ENCODE results near the gene HOXB13.
A peak's percentile ranks its signal among the peaks of the same experiment; 100 is the strongest.
"Not testable (repeated sequence)": the region's sequence is repeated elsewhere in the genome, so short reads cannot be mapped to it uniquely, and the experiment has no call there.

The HOXB13 gene

GRCh38 chr17:48725288-48726064 is 3.1 kb downstream of the HOXB13 start:
- no peak for DNase-seq

GRCh38 chr17:48725004-48725287 is 3.6 kb downstream of the HOXB13 start:
- no peak for DNase-seq

GRCh38 chr17:48724251-48725003 is 4.1 kb downstream of the HOXB13 start:
- DNase-seq, result peak; percentile 52

- peak; percentile 19 for DNase-seq
These were observed 4.9 kb downstream of the HOXB13 start for GRCh38 chr17:48723423-48724250.

- DNase-seq, result no peak
These were observed 5.6 kb downstream of the HOXB13 start, which contains the start of gene PRAC2 for GRCh38 chr17:48722915-48723422. TSS of gene PRAC2 (plus strand) at chr17:48723185. CDS start at chr17:48724411, 1,226 bp downstream.

GRCh38 chr17:48722201-48722907 is 6.2 kb downstream of the HOXB13 start, which contains the start of gene PRAC1:
TSS of gene PRAC1 (minus strand) at chr17:48722518. CDS start at chr17:48722392, 126 bp downstream.
- no peak for DNase-seq

GRCh38 chr17:48721009-48721402 is 7.5 kb downstream of the HOXB13 start:
- DNase-seq, result no peak

GRCh38 chr17:48720266-48721008 is 8.1 kb downstream of the HOXB13 start:
- DNase-seq, result no peak

GRCh38 chr17:48719642-48720265 is 8.8 kb downstream of the HOXB13 start:
- DNase-seq, result no peak

- DNase-seq, result no peak
These were observed 9.5 kb downstream of the HOXB13 start for GRCh38 chr17:48718761-48719641.

GRCh38 chr17:48718227-48718760 is 10.3 kb downstream of the HOXB13 start:
- DNase-seq, result no peak

- DNase-seq, result no peak
These were observed 11.0 kb downstream of the HOXB13 start for GRCh38 chr17:48717367-48718226.

- not testable (repeated sequence) for DNase-seq
These were observed 12.0 kb downstream of the HOXB13 start for GRCh38 chr17:48716549-48716948.

- no peak for DNase-seq
These were observed 12.8 kb downstream of the HOXB13 start for GRCh38 chr17:48715496-48716399.

GRCh38 chr17:48711128-48711527 is 17.4 kb downstream of the HOXB13 start:
- DNase-seq, result no peak

GRCh38 chr17:48704361-48705248 is 23.9 kb downstream of the HOXB13 start:
- no peak for DNase-seq
